Activated CD8-positive, alpha-beta memory T cell treated with anti-CD3 and anti-CD28 coated beads for 4 hours (primary cell): ENCODE data around the gene BANP.
"Not testable (repeated sequence)": the region's sequence is repeated elsewhere in the genome, so short reads cannot be mapped to it uniquely, and the experiment has no call there.

ENCODE experiments used
- DNase-seq, 2 donors: peaks; one replicate each; pipeline ENCODE4 v3.0.0-alpha.2; 2020; ENCODE audit warnings: low read depth in 2 of 2

Gene BANP

DNA sequence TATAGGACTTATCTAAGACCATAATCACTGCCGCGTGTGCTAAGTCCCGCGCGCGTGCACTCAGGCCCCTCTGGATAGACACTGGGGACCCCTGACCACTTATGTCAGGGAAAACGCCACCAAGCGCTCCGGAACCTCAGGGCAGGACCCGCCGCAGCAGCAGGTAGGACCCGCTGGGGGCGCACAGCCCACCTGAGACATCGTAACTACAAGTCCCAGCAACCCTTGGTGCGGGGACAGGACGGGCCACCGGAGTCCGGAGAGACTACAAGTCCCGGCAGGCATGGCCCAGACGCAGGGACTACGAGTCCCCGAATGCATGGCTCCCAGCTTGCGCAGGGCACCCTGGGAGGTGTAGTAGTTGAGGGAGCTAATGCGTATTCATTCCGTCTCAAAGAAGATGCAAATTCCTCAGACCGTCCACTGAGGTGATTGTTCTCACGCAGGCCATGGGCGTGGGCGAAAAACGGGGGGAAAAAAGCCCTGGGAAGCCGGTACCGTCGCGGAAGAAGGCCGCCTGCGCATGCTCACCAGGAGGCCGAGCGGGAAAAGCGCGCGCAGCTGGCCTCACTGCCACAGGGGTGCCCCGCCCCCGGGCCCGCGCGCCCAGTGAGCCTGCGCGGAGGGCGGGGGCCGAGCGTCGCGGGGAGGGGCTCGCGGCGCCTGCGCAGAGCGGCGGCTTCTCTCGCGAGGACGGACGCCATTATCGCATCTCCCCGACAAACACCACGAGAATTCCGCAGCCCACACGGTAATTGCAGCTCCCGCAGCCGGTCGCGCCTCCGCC is at the start of gene BANP:
Gene BANP (plus strand): TSS at position 670 of the 787 bp plus-strand sequence. CDS start 23,682 bp downstream, outside the sequence.
- DNase-seq, result peak; percentile 90 to 99

- not testable (repeated sequence) for DNase-seq
These were observed 46.3 kb upstream of the BANP start for GRCh38 chr16:87904963-87905362.

GRCh38 chr16:87905521-87905920 is 45.7 kb upstream of the BANP start:
- DNase-seq, result not testable (repeated sequence)

- DNase-seq, result not testable (repeated sequence)
These were observed 43.1 kb upstream of the BANP start for GRCh38 chr16:87908101-87908500.

DNA sequence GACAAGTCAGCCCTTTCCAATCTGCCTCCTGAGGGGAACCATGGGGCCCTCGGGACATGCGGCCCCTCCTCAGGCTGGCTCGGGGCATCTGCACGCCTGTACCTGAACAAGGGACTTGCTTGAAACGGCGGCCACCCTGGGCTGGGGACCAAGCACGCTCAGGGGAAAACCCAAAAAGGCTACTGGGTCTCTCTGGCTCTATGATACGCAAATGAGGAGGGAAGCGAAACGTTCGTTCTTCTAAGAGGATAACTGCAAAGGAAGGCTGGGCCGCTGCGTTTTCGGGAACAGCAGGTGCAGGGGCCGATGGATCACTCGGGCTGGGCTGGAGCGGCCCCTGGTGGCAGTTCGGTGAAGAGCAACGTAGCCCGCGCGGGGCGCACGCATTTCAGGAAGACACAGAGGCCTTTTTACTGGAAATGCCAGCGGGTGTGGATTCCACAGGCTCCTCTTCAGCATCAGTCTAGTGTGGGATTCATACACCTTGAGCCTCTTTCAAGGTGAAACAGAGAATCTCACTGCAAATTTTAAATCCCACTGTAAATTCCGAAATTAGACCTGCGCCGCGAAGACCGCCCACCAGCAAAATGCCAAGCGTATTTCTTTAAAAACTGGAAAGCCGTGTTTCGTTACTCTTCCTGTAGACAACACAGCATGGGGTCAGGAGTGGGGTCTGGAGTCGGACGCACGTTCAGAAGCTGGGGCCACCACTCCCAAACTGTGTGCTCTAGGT is 41.9 kb upstream of the BANP start:
- DNase-seq, result peak; percentile 62 to 77

DNA sequence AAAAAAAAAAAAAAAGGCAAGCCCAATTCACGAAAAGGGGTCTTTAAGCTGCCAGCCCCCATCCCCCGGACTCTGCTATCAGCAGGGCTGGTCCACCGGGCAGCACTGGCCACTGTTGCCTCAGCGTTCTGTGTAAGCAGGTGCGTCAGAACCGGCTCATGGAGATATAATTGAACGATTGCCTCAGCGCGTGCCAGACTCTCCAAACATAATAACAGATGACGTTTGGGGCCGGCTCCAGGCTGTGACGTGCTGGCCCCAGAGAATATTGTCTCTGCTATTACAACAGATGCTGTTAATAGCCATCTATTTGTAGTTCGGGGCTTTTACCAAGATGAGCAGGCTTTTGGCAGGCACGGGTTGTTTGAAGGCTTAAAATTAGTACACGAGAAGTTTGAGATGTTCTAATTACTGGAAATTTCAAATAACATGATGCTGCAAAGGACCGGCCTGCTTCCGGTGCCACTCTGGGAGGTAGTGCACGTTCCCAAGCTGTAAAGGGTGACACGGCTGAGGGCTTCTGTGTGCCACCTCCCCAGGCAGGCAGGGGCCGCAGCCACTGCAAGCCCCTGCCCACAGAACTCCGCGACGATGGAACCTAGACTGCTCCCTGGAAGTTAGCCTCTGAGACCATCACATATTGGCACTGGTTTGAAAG is 40.0 kb upstream of the BANP start:
- not testable (repeated sequence) for DNase-seq

DNA sequence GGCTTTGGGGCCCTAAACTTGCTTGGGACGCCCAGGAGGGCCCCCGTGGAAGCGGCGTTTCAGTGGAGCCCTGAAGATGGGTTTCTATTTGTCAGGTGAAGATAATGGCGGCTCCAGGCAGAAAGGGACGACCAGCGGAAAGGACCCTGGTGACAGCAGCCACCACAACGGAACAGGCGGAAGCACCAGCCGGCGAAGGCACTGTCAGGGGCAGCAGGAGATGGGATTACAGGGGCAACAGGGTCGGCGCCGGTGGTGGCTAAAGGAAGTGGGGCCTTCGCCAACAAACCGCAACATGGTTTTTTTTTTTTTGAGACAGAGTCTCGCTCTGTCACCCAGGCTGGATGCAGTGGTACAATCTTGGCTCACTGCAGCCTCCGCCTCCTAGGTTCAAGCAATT is 38.5 kb upstream of the BANP start:
- DNase-seq, result not testable (repeated sequence)

- not testable (repeated sequence) for DNase-seq
These were observed 37.1 kb upstream of the BANP start for GRCh38 chr16:87914021-87914725.

- DNase-seq, result no peak
These were observed 36.4 kb upstream of the BANP start for GRCh38 chr16:87914812-87915211.

- DNase-seq, result no peak
These were observed 33.7 kb upstream of the BANP start for GRCh38 chr16:87917503-87917902.

DNA sequence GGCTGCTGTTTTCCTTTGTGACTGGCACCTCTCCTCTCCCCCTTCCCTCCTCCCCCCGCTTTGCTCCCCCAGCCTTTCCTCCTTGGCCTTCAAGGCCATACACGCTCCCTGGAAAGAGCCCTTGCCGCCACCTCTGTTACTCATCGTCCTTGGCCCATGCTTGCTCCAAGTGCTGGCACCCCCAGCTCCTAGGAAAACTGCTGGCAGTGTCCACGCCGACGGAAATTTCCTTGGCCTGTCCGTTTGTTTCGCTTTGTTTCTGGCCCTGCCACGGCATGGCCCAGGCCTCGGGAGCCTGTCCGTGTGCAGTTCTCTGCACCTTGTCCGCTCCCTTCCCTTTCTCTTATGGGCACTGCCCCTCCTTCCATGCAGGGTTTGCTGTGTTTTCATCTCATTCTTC is 32.9 kb upstream of the BANP start:
- DNase-seq, result no peak

- no peak for DNase-seq
These were observed 32.2 kb upstream of the BANP start for GRCh38 chr16:87918866-87919680.

- DNase-seq, result no peak
These were observed 31.6 kb upstream of the BANP start for GRCh38 chr16:87919681-87919994.

DNA sequence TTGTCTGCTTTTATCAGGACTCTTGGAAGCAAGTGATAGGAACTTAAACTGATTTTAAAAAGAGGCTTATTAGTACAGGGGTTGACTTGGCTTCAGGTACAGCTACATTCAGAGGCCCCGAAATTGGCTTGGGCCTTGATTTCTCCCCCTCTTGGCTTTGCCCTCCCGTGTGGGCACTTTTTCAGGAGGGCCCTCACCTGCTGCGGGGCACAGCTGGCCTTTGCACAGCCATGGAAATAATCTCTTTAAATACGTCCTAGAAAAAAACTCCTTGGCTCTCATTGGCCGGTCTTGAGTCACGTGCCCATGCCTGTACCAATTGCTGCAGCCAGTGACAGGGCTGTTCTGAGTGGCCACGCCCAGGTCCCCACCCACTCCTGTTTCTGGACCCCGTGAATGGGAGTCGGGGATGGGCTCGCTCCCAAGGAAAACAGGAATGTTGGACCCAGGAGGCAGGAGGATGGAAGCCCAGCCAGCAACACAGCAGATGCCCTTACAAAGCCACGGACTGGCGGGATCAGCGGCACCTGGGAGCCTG is 29.9 kb upstream of the BANP start:
- DNase-seq, result no peak

GRCh38 chr16:87922250-87922871 is 28.9 kb upstream of the BANP start:
- DNase-seq, result no peak

- DNase-seq, result no peak
These were observed 27.0 kb upstream of the BANP start for GRCh38 chr16:87924041-87924810.

DNA sequence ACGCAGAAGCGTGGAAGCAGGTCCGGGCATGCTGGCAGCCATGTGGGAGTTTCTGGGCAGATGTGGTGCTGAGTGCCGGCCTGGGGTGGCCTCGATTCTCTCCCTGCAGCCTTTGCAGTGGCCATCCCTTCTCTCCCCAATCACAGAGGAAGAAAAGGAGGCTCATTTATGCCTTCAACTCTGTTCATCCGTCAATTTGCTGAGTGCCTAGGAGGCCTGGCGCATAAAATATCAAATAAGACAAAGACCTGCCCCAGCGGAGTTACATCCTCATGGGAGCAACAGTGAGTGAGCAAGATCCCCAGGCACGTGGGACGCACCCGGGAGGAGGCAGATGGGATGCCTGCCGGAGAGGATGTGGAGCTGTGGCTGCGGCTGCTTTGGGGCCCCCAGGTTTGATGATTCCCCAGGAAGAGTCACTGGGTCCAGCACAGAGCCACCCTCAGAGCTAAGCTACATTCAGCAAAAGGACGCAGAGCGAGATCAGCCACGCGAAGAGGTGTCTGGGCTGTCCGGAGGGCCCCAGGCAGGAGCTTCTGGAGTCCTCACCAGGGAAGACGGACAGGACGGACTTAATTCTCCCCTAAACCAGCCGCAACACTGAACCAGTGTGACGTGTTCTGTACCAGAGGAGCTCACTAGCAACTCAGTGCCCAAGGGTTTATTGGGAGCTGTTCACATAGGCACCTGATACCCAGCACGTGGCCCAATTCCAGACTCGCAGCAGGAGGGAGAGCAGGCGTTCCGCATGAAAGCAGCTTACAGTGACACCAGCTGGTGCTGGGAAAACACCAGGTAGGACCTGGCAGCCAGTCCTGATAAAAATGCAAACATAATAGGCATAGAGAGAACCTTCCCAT is 26.2 kb upstream of the BANP start:
- no peak for DNase-seq
